SK-N-MC (cell line): ENCODE results near the gene TPR.

Experiments
- EZH2 ChIP-seq: fragments of 200-600 bp; sonication (generic); IDR thresholded peaks from one replicate; pipeline ENCODE4 v1.6.1; 2017; ENCODE audit warnings: antibody characterized with exemption
- FOXP2 ChIP-seq: optimal IDR thresholded peaks from 2 replicates; pipeline ENCODE3; 2011; ENCODE audit warnings: mild to moderate bottlenecking, moderate library complexity; ENCODE audit not compliant: insufficient read depth; ENCODE audit errors: extremely low read length, control extremely low read depth
- POLR2AphosphoS5 ChIP-seq: IDR thresholded peaks from 2 replicates; pipeline ENCODE4 v1.6.1; 2012; ENCODE audit warnings: mild to moderate bottlenecking, low read depth, low read length, borderline replicate concordance

- TF ChIP-seq EZH2 (no peak), POLR2AphosphoS5 (no peak), FOXP2 (no peak)
These were observed 34.3 kb downstream of the TPR start for GRCh38 chr1:186340772-186341171.
